Loucy (cell line): ENCODE data around the gene TMEM272.

Source experiments
- H2AFZ ChIP-seq: fragments of 200-600 bp; sonication (generic); 2 replicates; pipeline ENCODE4 v1.6.0; 2016; ENCODE audit warnings: antibody characterized with exemption, mild to moderate bottlenecking, low read length, moderate library complexity
- H3F3A ChIP-seq: fragments of 200-600 bp; 2 replicates; pipeline ENCODE4 v1.6.0; 2016; ENCODE audit warnings: antibody characterized with exemption, low read depth, mild to moderate bottlenecking
- H3K27me3 ChIP-seq: fragments of 200-600 bp; sonication (generic); 2 replicates; pipeline ENCODE4 v1.6.1; 2014; ENCODE audit warnings: low read length, mild to moderate bottlenecking; ENCODE audit not compliant: insufficient read depth, poor library complexity, severe bottlenecking
- H3K36me3 ChIP-seq: fragments of 200-600 bp; sonication (generic); 2 replicates; pipeline ENCODE4 v1.6.1; 2016; ENCODE audit warnings: low read length; ENCODE audit not compliant: insufficient read depth
- H3K4me1 ChIP-seq: fragments of 200-600 bp; sonication (generic); 2 replicates; pipeline ENCODE4 v1.5.1; 2014; ENCODE audit warnings: low read length, mild to moderate bottlenecking; ENCODE audit not compliant: insufficient read depth, poor library complexity, severe bottlenecking
- H3K4me2 ChIP-seq: fragments of 200-600 bp; sonication (generic); 2 replicates; pipeline ENCODE4 v1.6.0; 2014; ENCODE audit warnings: antibody characterized with exemption, low read length, low read depth, mild to moderate bottlenecking; ENCODE audit not compliant: poor library complexity, severe bottlenecking
- H3K4me3 ChIP-seq: fragments of 200-600 bp; sonication (generic); 2 replicates; pipeline ENCODE4 v1.5.1; 2014; ENCODE audit warnings: low read length, mild to moderate bottlenecking, mixed read lengths; ENCODE audit not compliant: poor library complexity, severe bottlenecking
- H3K79me2 ChIP-seq: fragments of 200-600 bp; sonication (generic); 2 replicates; pipeline ENCODE4 v1.6.1; 2014; ENCODE audit warnings: low read length; ENCODE audit not compliant: insufficient read depth
- H3K9ac ChIP-seq: fragments of 200-600 bp; sonication (generic); 2 replicates; pipeline ENCODE4 v1.6.0; 2014; ENCODE audit warnings: mild to moderate bottlenecking, low read depth, low read length, moderate library complexity; ENCODE audit not compliant: poor library complexity, severe bottlenecking
- H3K9me2 ChIP-seq: fragments of 200-600 bp; sonication (generic); replicated peaks from 2 replicates; pipeline ENCODE4 v1.6.1; 2016; ENCODE audit warnings: low read depth, low read length, mixed read lengths
- H3K9me3 ChIP-seq: fragments of 200-600 bp; sonication (generic); 2 replicates; pipeline ENCODE4 v1.6.1; 2014; ENCODE audit warnings: mild to moderate bottlenecking, antibody characterized with exemption, low read length, low read depth; ENCODE audit not compliant: insufficient read depth
- H4K20me1 ChIP-seq: fragments of 200-600 bp; sonication (generic); 2 replicates; pipeline ENCODE4 v1.6.0; 2014; ENCODE audit warnings: antibody characterized with exemption, low read length, mild to moderate bottlenecking; ENCODE audit not compliant: insufficient read depth, poor library complexity, severe bottlenecking
- CTCF ChIP-seq: fragments of 200-600 bp; sonication (generic); conservative IDR thresholded peaks from 2 replicates; pipeline ENCODE4 v1.5.1; 2014; ENCODE audit warnings: mild to moderate bottlenecking, antibody characterized with exemption, low read length
- EZH2phosphoT487 ChIP-seq: fragments of 200-600 bp; IDR thresholded peaks from 2 replicates; pipeline ENCODE4 v1.6.1; 2018; ENCODE audit warnings: antibody characterized with exemption, mild to moderate bottlenecking, moderate library complexity, borderline replicate concordance

Gene TMEM272

GRCh38 chr13:51776179-51776578 is 68.8 kb downstream of the TMEM272 start:
- H3F3A ChIP-seq, result no peaks in the 10 kb centered on the region
- H3K4me2 ChIP-seq, result no peak overlapping the region
- H3K79me2 ChIP-seq, result no peaks in the 10 kb centered on the region
- no peaks in the 10 kb centered on the region for H3K4me1 ChIP-seq
- no peak overlapping the region for H3K9ac ChIP-seq
- no peak overlapping the region for H3K4me3 ChIP-seq
- TF ChIP-seq CTCF, result no peak
- no peak for TF ChIP-seq EZH2phosphoT487
- H2AFZ ChIP-seq, result no peak overlapping the region
- no peaks in the 10 kb centered on the region for H3K36me3 ChIP-seq
- no peaks in the 10 kb centered on the region for H3K9me2 ChIP-seq
- H4K20me1 ChIP-seq, result no peaks in the 10 kb centered on the region
- H3K27me3 ChIP-seq, result no peaks in the 10 kb centered on the region
- no peaks in the 10 kb centered on the region for H3K9me3 ChIP-seq

- Histone ChIP-seq H4K20me1 (no peaks in the 10 kb centered on the region), H3K9me2 (no peaks in the 10 kb centered on the region), H3K27me3 (no peaks in the 10 kb centered on the region), H3K4me2 (no peak overlapping the region), H3K9me3 (no peaks in the 10 kb centered on the region), H3K79me2 (no peaks in the 10 kb centered on the region), H3K4me1 (no peaks in the 10 kb centered on the region), H2AFZ (no peak overlapping the region), H3K9ac (no peak overlapping the region), H3K36me3 (no peaks in the 10 kb centered on the region), H3F3A (no peaks in the 10 kb centered on the region), H3K4me3 (no peak overlapping the region)
- no peak for TF ChIP-seq CTCF
- no peak for TF ChIP-seq EZH2phosphoT487
These were observed 71.5 kb downstream of the TMEM272 start for GRCh38 chr13:51773515-51773914.

- Histone ChIP-seq H3K9ac (no peak overlapping the region), H3K36me3 (no peaks in the 10 kb centered on the region), H4K20me1 (no peaks in the 10 kb centered on the region), H3K4me1 (no peaks in the 10 kb centered on the region), H3F3A (no peaks in the 10 kb centered on the region), H2AFZ (no peak overlapping the region), H3K9me3 (no peaks in the 10 kb centered on the region), H3K4me3 (no peak overlapping the region), H3K27me3 (no peaks in the 10 kb centered on the region), H3K9me2 (no peaks in the 10 kb centered on the region), H3K4me2 (no peak overlapping the region), H3K79me2 (no peaks in the 10 kb centered on the region)
- TF ChIP-seq EZH2phosphoT487, result no peak
- TF ChIP-seq CTCF, result no peak
These were observed 72.2 kb downstream of the TMEM272 start for GRCh38 chr13:51772781-51773180.
